Progenitor cell of endocrine pancreas (in vitro differentiated cells): ENCODE measurements around the gene PLCB3. TPM values are rescaled to one million over a fixed set of nuclear protein-coding genes. Genes with fewer than 3 reads are reported as not detected.

Experiments
- DNase-seq: peaks from one replicate; pipeline ENCODE4 v3.0.0; 2021; ENCODE audit warnings: low spot score; ENCODE audit not compliant: unreplicated experiment
- H3K27ac Mint-ChIP-seq: 2 replicates; pipeline ENCODE4 v1.8.0; 2021; ENCODE audit warnings: mild to moderate bottlenecking, moderate library complexity, mixed read lengths
- H3K27me3 Mint-ChIP-seq: 2 replicates; pipeline ENCODE4 v1.8.0; 2021; ENCODE audit warnings: mixed read lengths
- H3K36me3 Mint-ChIP-seq: 2 replicates; pipeline ENCODE4 v1.8.0; 2022; ENCODE audit warnings: mixed read lengths; ENCODE audit not compliant: insufficient read depth
- H3K4me1 Mint-ChIP-seq: 2 replicates; pipeline ENCODE4 v1.8.0; 2021; ENCODE audit warnings: low read depth, mixed read lengths
- H3K4me3 Mint-ChIP-seq: 2 replicates; pipeline ENCODE4 v1.8.0; 2021; ENCODE audit warnings: low read depth, mild to moderate bottlenecking, moderate library complexity, mixed read lengths
- H3K9me3 Mint-ChIP-seq: 2 replicates; pipeline ENCODE4 v1.8.0; 2021; ENCODE audit warnings: low read depth, mixed read lengths
- total RNA-seq: library from RNA; stranded (reverse); gene quantifications from 2 replicates; pipeline ENCODE4 v1.2.1, GENCODE V29; 2021
- TF ChIP-seq, protein P1 (sequence below): fragments of 200-600 bp; sonication (generic); IDR thresholded peaks from one replicate; pipeline ENCODE4 v1.5.0; 2021; ENCODE audit warnings: antibody characterized with exemption, mild to moderate bottlenecking; ENCODE audit not compliant: unreplicated experiment

Gene PLCB3
- total RNA-seq, 1 donor from 2014 or later = 22.6 TPM

DNA sequence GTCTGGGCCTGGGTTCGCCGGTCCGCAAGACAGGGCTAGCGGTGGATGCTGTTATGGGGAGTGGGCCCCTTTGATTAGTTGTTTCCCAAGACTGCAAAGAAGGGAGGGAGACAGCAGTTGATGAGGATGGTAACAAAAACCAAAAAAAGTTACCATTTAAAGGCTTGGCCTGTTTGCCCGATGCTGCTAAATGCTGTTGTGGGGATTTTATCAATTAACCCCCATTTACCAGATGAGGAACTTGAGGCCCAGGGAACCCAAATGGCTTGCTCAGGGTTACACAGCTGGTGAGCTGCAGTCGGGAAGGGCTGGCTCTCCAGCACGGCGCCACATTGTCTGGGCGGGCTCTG lies 28.7 kb upstream of the PLCB3 start:
- H3K27ac Mint-ChIP-seq = no peak overlapping the region
- no peaks in the 10 kb centered on the region for H3K9me3 Mint-ChIP-seq
- no peaks in the 10 kb centered on the region for H3K27me3 Mint-ChIP-seq
- TF ChIP-seq, protein P1, sequence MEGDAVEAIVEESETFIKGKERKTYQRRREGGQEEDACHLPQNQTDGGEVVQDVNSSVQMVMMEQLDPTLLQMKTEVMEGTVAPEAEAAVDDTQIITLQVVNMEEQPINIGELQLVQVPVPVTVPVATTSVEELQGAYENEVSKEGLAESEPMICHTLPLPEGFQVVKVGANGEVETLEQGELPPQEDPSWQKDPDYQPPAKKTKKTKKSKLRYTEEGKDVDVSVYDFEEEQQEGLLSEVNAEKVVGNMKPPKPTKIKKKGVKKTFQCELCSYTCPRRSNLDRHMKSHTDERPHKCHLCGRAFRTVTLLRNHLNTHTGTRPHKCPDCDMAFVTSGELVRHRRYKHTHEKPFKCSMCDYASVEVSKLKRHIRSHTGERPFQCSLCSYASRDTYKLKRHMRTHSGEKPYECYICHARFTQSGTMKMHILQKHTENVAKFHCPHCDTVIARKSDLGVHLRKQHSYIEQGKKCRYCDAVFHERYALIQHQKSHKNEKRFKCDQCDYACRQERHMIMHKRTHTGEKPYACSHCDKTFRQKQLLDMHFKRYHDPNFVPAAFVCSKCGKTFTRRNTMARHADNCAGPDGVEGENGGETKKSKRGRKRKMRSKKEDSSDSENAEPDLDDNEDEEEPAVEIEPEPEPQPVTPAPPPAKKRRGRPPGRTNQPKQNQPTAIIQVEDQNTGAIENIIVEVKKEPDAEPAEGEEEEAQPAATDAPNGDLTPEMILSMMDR = no peak
- no peak for DNase-seq
- H3K36me3 Mint-ChIP-seq = peaks cover 4% of the 10 kb centered on the region
- H3K4me1 Mint-ChIP-seq = peaks cover 13% of the 10 kb centered on the region
- no peak overlapping the region for H3K4me3 Mint-ChIP-seq

DNA sequence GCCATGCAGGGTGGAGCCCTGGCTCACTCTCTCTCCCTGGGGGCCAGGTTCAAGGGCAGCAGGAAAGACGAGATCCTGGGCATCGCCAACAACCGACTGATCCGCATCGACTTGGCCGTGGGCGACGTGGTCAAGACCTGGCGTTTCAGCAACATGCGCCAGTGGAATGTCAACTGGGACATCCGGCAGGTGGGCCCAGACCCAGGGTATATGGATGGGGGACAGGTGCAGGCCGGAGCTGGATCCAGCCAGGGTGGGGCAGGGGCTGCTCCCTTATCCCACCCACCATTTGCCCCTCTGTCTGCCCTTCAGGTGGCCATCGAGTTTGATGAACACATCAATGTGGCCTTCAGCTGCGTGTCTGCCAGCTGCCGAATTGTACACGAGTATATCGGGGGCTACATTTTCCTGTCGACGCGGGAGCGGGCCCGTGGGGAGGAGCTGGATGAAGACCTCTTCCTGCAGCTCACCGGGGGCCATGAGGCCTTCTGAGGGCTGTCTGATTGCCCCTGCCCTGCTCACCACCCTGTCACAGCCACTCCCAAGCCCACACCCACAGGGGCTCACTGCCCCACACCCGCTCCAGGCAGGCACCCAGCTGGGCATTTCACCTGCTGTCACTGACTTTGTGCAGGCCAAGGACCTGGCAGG lies 28.2 kb upstream of the PLCB3 start:
- Mint-ChIP-seq H3K27ac (no peak overlapping the region), H3K4me3 (no peak overlapping the region), H3K9me3 (no peaks in the 10 kb centered on the region), H3K4me1 (peaks cover 13% of the 10 kb centered on the region), H3K27me3 (no peaks in the 10 kb centered on the region), H3K36me3 (peaks cover 4% of the 10 kb centered on the region)
- no peak for DNase-seq
- TF ChIP-seq, protein P1 = no peak

DNA sequence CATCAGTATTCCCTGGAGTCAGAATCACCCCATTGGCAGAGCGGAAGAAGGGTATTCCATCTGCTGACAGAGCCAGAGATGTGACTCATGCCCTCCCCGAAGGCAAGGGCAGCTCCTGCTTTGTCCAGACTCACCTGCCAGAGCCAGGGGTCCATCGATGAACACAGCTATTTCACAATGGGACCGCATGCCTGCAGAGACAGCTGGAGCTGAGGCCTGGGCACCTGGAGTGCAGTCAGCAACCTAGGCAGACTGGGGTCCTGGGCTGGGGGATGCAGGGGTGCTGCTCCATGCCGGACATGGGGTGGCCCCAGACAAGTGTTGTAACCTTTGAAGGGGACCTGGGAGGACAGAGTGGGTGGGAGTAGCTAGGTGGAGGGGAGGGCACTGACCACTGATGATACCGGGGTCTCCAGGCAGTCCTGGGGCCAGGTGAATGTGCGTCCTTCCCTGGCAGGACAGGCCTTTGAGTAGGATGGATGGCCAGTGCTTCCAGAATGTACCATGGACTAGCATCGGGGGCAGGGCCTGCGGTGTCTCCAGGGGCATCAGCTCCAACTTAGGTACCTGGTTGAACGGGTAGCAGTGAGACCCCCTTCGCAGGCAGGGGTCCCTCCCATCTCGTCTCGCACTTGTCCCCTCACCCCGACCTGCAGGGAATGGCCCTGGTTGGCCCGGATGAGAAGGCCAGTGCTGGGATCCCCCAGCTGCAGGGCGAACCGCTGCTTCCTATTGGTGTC lies 27.0 kb upstream of the PLCB3 start:
- DNase-seq = no peak

DNA sequence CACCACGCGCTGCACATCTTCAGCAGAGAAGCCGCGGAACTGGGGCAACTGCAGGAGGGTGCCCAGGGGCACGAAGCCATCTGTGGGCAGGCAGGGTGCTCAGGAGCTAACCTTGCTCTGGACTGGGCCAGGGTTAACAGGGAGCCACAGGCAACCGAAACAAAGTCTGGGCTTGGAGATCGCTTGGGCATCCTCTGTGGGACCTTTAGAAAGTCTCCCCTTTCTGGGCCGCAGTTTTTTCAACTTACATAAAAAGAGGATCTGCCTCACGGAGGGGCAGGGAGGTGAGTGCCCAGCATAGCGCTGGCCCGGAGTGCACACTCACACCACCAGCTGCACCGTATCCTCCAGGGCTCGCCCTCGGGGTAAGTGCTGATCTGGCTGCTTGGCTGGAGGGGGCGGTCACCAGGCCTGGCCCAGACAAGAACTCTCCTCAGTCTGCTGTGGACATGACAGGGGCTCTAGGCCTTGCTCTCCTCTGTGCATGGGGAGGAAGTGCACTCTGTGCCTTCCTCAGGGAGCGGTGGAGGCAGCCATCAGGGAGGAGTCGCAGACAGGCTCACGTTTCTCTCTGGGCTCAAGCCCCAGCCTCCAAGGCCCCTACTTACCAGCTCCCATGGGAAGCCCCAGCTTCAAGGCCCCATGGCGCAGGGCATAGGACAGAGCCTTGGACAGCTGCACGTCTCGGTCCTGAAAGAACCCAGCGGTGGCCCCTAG lies 26.3 kb upstream of the PLCB3 start:
- H3K27ac Mint-ChIP-seq = no peak overlapping the region
- no peaks in the 10 kb centered on the region for H3K27me3 Mint-ChIP-seq
- H3K9me3 Mint-ChIP-seq = no peaks in the 10 kb centered on the region
- H3K4me3 Mint-ChIP-seq = peak overlapping the region; percentile 87
- H3K36me3 Mint-ChIP-seq = no peaks in the 10 kb centered on the region
- peaks cover 13% of the 10 kb centered on the region for H3K4me1 Mint-ChIP-seq
- DNase-seq = no peak
- TF ChIP-seq, protein P1 = no peak

More for the DNA sequence above, 27.0 kb upstream of the PLCB3 start:
- no peak overlapping the region for H3K27ac Mint-ChIP-seq
- H3K4me1 Mint-ChIP-seq = peaks cover 7% of the 10 kb centered on the region
- H3K27me3 Mint-ChIP-seq = no peaks in the 10 kb centered on the region
- TF ChIP-seq, protein P1 = no peak
- peak overlapping the region; percentile 87 for H3K4me3 Mint-ChIP-seq
- no peaks in the 10 kb centered on the region for H3K36me3 Mint-ChIP-seq
- H3K9me3 Mint-ChIP-seq = no peaks in the 10 kb centered on the region
